B cell (primary cell): Measurements from ENCODE around the gene PSAP. TPM values are rescaled to one million over a fixed set of nuclear protein-coding genes. Genes with fewer than 3 reads are reported as not detected.
"Not testable (repeated sequence)": the region's sequence is repeated elsewhere in the genome, so short reads cannot be mapped to it uniquely, and the experiment has no call there.

ENCODE experiments used
- ATAC-seq: fragments of 200-7000 bp; cut with Tn5 transposase; one replicate; pipeline ENCODE4 v1.10.0; 2021; ENCODE audit warnings: low read depth, mild to moderate bottlenecking, moderate number of reproducible peaks, moderate library complexity
- CTCF ChIA-PET: fragments of 350-600 bp; sonication (Branson Sonifier 250); formaldehyde crosslinking; loops from one replicate; lab custom pipeline; 2021; ENCODE audit warnings: antibody characterized with exemption, inconsistent platforms; lab: Charles Lee
- POLR2A ChIA-PET: fragments of 350-600 bp; sonication (Branson Sonifier 250); formaldehyde crosslinking; loops from one replicate; lab custom pipeline; 2021; ENCODE audit warnings: antibody characterized with exemption; lab: Charles Lee
- DNase-seq: peaks from one replicate; pipeline ENCODE4 v3.0.0; 2013
- H2AFZ ChIP-seq: 2 replicates; pipeline ENCODE4 v1.6.1; 2012; ENCODE audit warnings: mild to moderate bottlenecking, low read depth, low read length; ENCODE audit not compliant: insufficient read depth, poor library complexity, severe bottlenecking
- H3K27ac ChIP-seq, 2 donors: 1 replicate in 1 of 2; 2 replicates in 1 of 2; pipeline ENCODE4 v1.5.1; 2012 to 2013; ENCODE audit warnings: low read length in 2 of 2, mild to moderate bottlenecking in 2 of 2, moderate library complexity in 1 of 2
- H3K27me3 ChIP-seq, 4 experiments: fragments of 200-600 bp in 1 of 4; sonication (generic) in 1 of 4; replicated peaks in 1 of 4; 1 replicate in 2 of 4; 2 replicates in 2 of 4; pipeline versions ENCODE4 v1.6.1 to v1.7.0; 2013 to 2016; ENCODE audit warnings: low read length in 3 of 4, mild to moderate bottlenecking in 2 of 4, mixed read lengths in 1 of 4, moderate library complexity in 1 of 4; ENCODE audit not compliant: insufficient read depth in 4 of 4, control insufficient read depth in 3 of 4; ENCODE audit errors: control extremely low read depth in 1 of 4
- H3K36me3 ChIP-seq, 2 experiments: replicated peaks in 1 of 2; 1 replicate in 1 of 2; 2 replicates in 1 of 2; pipeline versions ENCODE4 v1.6.1 to v1.7.1; 2013; ENCODE audit warnings: low read length in 1 of 2; ENCODE audit not compliant: insufficient read depth in 2 of 2, control insufficient read depth in 1 of 2; ENCODE audit errors: control extremely low read depth in 1 of 2, extremely low read depth in 1 of 2
- H3K4me1 ChIP-seq, 2 donors: fragments of 200-600 bp in 1 of 2; sonication (generic) in 1 of 2; 1 replicate in 1 of 2; 2 replicates in 1 of 2; pipeline versions ENCODE4 v1.5.1 to v1.6.1; 2013 to 2017; ENCODE audit warnings: low read length in 2 of 2; ENCODE audit not compliant: control insufficient read depth in 2 of 2, insufficient read depth in 2 of 2
- H3K4me2 ChIP-seq: replicated peaks from 2 replicates; pipeline ENCODE3; 2012; ENCODE audit warnings: mild to moderate bottlenecking, low read depth, low read length; ENCODE audit not compliant: poor library complexity, severe bottlenecking
- H3K4me3 ChIP-seq, 5 experiments: fragments of 200-600 bp in 1 of 5; sonication (generic) in 1 of 5; 1 replicate in 3 of 5; 2 replicates in 2 of 5; pipeline versions ENCODE4 v1.5.1 to v1.7.0; 2011 to 2016; ENCODE audit warnings: low read length in 4 of 5, mild to moderate bottlenecking in 4 of 5, low read depth in 2 of 5, control low read depth in 1 of 5, moderate library complexity in 1 of 5; ENCODE audit not compliant: insufficient read depth in 1 of 5; ENCODE audit errors: control extremely low read depth in 1 of 5, extremely low read depth in 1 of 5
- H3K79me2 ChIP-seq: fragments of 200-600 bp; sonication (generic); one replicate; pipeline ENCODE4 v1.6.0; 2016; ENCODE audit warnings: low read length; ENCODE audit not compliant: control insufficient read depth, insufficient read depth
- H3K9ac ChIP-seq: fragments of 200-600 bp; sonication (generic); 2 replicates; pipeline ENCODE4 v1.6.1; 2017; ENCODE audit warnings: mild to moderate bottlenecking, low read length, moderate library complexity
- H3K9me3 ChIP-seq, 3 donors: one replicate each; pipeline versions ENCODE4 v1.6.1 to v1.7.1; 2013; ENCODE audit warnings: low read length in 2 of 3; ENCODE audit not compliant: control insufficient read depth in 2 of 3, insufficient read depth in 1 of 3; ENCODE audit errors: control extremely low read depth in 1 of 3
- H4K20me1 ChIP-seq: 2 replicates; pipeline ENCODE4 v1.6.0; 2012; ENCODE audit warnings: mild to moderate bottlenecking, low read length; ENCODE audit not compliant: insufficient read depth, control insufficient read depth, poor library complexity, severe bottlenecking
- H3K27ac Mint-ChIP-seq: one replicate; pipeline ENCODE4 v1.8.0; 2021; ENCODE audit warnings: mixed read lengths
- H3K27me3 Mint-ChIP-seq: one replicate; pipeline ENCODE4 v1.8.0; 2021; ENCODE audit warnings: mixed read lengths
- H3K4me1 Mint-ChIP-seq: one replicate; pipeline ENCODE4 v1.8.0; 2021; ENCODE audit warnings: mixed read lengths
- H3K4me3 Mint-ChIP-seq: one replicate; pipeline ENCODE4 v1.8.0; 2021; ENCODE audit warnings: mixed read lengths
- H3K9me3 Mint-ChIP-seq: one replicate; pipeline ENCODE4 v1.8.0; 2022; ENCODE audit warnings: mixed read lengths; ENCODE audit not compliant: insufficient read depth
- EZH2 ChIP-seq: IDR thresholded peaks from 2 replicates; pipeline ENCODE4 v1.6.1; 2012; ENCODE audit warnings: borderline replicate concordance, low read depth, mild to moderate bottlenecking, moderate library complexity, low read length; ENCODE audit not compliant: insufficient read depth, poor library complexity, severe bottlenecking
- WGBS: methylation state at CpG from one replicate; pipeline ENCODE4 v1.1.5; 2013; ENCODE audit warnings: missing lambda C conversion rate; ENCODE audit not compliant: insufficient coverage; 5-methylcytosine and 5-hydroxymethylcytosine counted together
- intact Hi-C: fragments of 100-400 bp; cut with micrococcal nuclease; formaldehyde crosslinking; loops from one replicate; pipeline ENCODE4 v1.10.0; 2022
- polyA plus RNA-seq: library from polyadenylated mRNA; depleted of rRNA; stranded (reverse); fragments of >200 nt; gene quantifications from 2 replicates; pipeline ENCODE4 v1.2.3, GENCODE V29; 2012
- total RNA-seq, 2 donors: library from RNA; stranded (reverse); fragments of 120-200 nt in 1 of 2; gene quantifications; 1 replicate in 1 of 2; 2 replicates in 1 of 2; pipeline versions ENCODE4 v1.2.3 to v1.2.4, GENCODE V29; 2013 to 2022
- TF ChIP-seq, protein P1 (sequence below): fragments of 200-600 bp; IDR thresholded peaks from one replicate; pipeline ENCODE4 v1.8.0; 2022; ENCODE audit warnings: antibody characterized with exemption, mild to moderate bottlenecking

The PSAP gene
- total and polyA plus RNA-seq, 2 donors (not counting 1 experiment from before 2014, with no cell fraction given) = 206 to 509 TPM

DNA sequence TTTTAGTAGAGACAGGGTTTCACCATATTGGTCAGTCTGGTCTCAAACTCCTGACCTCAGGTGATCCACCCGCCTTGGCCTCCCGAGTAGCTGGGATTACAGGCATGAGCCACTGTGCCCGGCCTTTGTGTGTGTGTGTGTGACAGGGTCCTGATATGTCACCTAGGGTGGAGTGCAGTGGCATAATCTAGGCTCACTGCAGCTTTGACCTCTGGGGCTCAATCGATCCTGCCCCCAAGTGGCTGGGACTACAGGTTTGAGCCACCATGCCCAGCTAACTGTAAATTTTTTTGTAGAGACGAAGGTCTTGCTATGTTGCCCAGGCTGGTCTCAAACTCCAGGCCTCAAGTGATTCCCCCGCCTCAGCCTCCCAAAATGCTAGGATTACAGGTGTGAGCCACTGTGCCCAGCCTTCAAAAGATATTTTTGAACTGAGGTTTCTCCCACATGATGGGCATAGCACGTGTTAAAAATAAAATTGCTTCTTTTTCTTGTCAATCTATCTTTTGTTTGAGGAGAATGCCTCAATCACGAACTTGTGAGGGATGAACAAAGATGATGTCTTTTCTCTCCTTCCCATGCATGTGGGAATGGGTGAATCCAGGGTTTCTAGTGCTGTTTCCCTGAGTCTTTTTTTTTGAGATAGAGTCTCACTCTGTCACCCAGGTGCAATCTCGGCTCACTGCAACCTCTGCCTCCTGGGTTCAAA lies 30.8 kb upstream of the PSAP start:
- H3K79me2 ChIP-seq = no peaks in the 10 kb centered on the region
- H4K20me1 ChIP-seq = no peaks in the 10 kb centered on the region
- no peaks in the 10 kb centered on the region for H3K36me3 ChIP-seq
- no peaks in the 10 kb centered on the region for H3K27me3 ChIP-seq
- Mint-ChIP-seq H3K27me3 (no peaks in the 10 kb centered on the region), H3K4me1 (peaks cover 48% of the 10 kb centered on the region), H3K9me3 (no peaks in the 10 kb centered on the region), H3K4me3 (no peak overlapping the region), H3K27ac (peak overlapping the region; percentile 15)
- intact Hi-C loops = no loop called here
- DNase-seq (no peak), ATAC-seq (no peak)
- H3K4me3 ChIP-seq = no peak overlapping the region
- H3K4me2 ChIP-seq = no peak overlapping the region
- POLR2A ChIA-PET = interaction anchor here (1.6 kb wide), 1 partner anchor 46 kb away, joined by 3 read pairs; no protein-coding TSS in a partner anchor
- CTCF ChIA-PET = interaction anchor here (0.7 to 2.5 kb wide), 4 partner anchors 14 to 109 kb away, joined by 3 to 17 read pairs (median 10); partner anchors contain the start of gene VSIR
- no peaks in the 10 kb centered on the region for H3K9me3 ChIP-seq
- H3K4me1 ChIP-seq = peaks cover 28 to 41% of the 10 kb centered on the region in 2 donors
- WGBS = 90% methylated on average over 8 of the region's 9 CpGs
- H3K9ac ChIP-seq = no peak overlapping the region
- H3K27ac ChIP-seq = no peak overlapping the region
- H2AFZ ChIP-seq = no peak overlapping the region
- TF ChIP-seq, protein P1, sequence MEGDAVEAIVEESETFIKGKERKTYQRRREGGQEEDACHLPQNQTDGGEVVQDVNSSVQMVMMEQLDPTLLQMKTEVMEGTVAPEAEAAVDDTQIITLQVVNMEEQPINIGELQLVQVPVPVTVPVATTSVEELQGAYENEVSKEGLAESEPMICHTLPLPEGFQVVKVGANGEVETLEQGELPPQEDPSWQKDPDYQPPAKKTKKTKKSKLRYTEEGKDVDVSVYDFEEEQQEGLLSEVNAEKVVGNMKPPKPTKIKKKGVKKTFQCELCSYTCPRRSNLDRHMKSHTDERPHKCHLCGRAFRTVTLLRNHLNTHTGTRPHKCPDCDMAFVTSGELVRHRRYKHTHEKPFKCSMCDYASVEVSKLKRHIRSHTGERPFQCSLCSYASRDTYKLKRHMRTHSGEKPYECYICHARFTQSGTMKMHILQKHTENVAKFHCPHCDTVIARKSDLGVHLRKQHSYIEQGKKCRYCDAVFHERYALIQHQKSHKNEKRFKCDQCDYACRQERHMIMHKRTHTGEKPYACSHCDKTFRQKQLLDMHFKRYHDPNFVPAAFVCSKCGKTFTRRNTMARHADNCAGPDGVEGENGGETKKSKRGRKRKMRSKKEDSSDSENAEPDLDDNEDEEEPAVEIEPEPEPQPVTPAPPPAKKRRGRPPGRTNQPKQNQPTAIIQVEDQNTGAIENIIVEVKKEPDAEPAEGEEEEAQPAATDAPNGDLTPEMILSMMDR = no peak
- TF ChIP-seq EZH2 = no peak

DNA sequence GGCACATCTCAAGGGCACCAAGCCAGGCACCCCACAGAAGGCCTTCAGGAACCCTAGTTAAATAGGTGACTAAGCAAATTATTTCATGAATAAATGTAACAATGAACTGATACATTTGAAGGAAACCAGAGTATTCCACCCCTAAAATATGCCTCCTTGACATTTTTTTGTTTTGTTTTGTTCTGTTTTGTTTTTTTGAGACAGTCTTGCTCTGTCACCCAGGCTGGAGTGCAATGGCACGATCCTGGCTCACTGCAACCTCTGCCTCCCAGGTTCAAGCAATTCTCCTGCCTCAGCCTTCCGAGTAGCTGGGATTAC lies 30.2 kb upstream of the PSAP start:
- H3K9me3 ChIP-seq, H3K27ac ChIP-seq, H3K4me3 Mint-ChIP-seq, ATAC-seq, H3K9me3 Mint-ChIP-seq, POLR2A ChIA-PET, H4K20me1 ChIP-seq, H3K9ac ChIP-seq, H3K4me3 ChIP-seq, DNase-seq, intact Hi-C loops, H2AFZ ChIP-seq, H3K27me3 ChIP-seq, H3K4me2 ChIP-seq, H3K36me3 ChIP-seq, H3K27me3 Mint-ChIP-seq, H3K79me2 ChIP-seq: not testable (repeated sequence)
- CTCF ChIA-PET = interaction anchor here (0.7 to 1.3 kb wide), 2 partner anchors 15 to 108 kb away, joined by 3 to 7 read pairs; partner anchors contain the start of gene VSIR
- peaks cover 46% of the 10 kb centered on the region for H3K4me1 Mint-ChIP-seq
- H3K27ac Mint-ChIP-seq = peak overlapping the region; percentile 74
- peaks cover 28 to 41% of the 10 kb centered on the region in 2 donors for H3K4me1 ChIP-seq
- 100% methylated on average over 1 of the region's 2 CpGs for WGBS
